ENCODE results near the gene ESPL1.
"Not testable (repeated sequence)": the region's sequence is repeated elsewhere in the genome, so short reads cannot be mapped to it uniquely, and the experiment has no call there.

Gene ESPL1

GRCh38 chr12:53297106-53297505, 29.0 kb downstream of the ESPL1 start:
- not testable (repeated sequence) for DNase-seq (ENCODE audit: extremely low read depth in 1 of 2, low read depth in 1 of 2)

GRCh38 chr12:53298164-53298563, 30.1 kb downstream of the ESPL1 start:
- no peak for DNase-seq (ENCODE audit: extremely low read depth in 1 of 2, low read depth in 1 of 2)

GRCh38 chr12:53299101-53299453, 31.0 kb downstream of the ESPL1 start:
- DNase-seq (ENCODE audit: extremely low read depth in 1 of 2, low read depth in 1 of 2): no peak

GRCh38 chr12:53299454-53300180, 31.5 kb downstream of the ESPL1 start, which contains the start of gene MYG1:
Gene MYG1 (plus strand): TSS chr12:53299695. CDS start chr12:53299738, 43 bp downstream.
- peak; percentile 52 to 74 for DNase-seq (ENCODE audit: extremely low read depth in 1 of 2, low read depth in 1 of 2)

- no peak for DNase-seq (ENCODE audit: extremely low read depth in 1 of 2, low read depth in 1 of 2)
Observed at GRCh38 chr12:53300187-53300586, 32.1 kb downstream of the ESPL1 start.

GRCh38 chr12:53302903-53303302, 34.8 kb downstream of the ESPL1 start:
- no peak for DNase-seq (ENCODE audit: extremely low read depth in 1 of 2, low read depth in 1 of 2)

GRCh38 chr12:53306826-53307225, 38.7 kb downstream of the ESPL1 start:
- DNase-seq (ENCODE audit: extremely low read depth in 1 of 2, low read depth in 1 of 2): no peak

GRCh38 chr12:53308276-53308675, 40.2 kb downstream of the ESPL1 start:
- no peak for DNase-seq (ENCODE audit: extremely low read depth in 1 of 2, low read depth in 1 of 2)

- DNase-seq (ENCODE audit: extremely low read depth in 1 of 2, low read depth in 1 of 2): no peak
Observed at GRCh38 chr12:53313996-53314395, 45.9 kb downstream of the ESPL1 start.

GRCh38 chr12:53320352-53321195, 52.5 kb downstream of the ESPL1 start:
- no peak for DNase-seq (ENCODE audit: extremely low read depth in 1 of 2, low read depth in 1 of 2)

GRCh38 chr12:53324113-53324778, 56.1 kb downstream of the ESPL1 start:
- DNase-seq (ENCODE audit: extremely low read depth in 1 of 2, low read depth in 1 of 2): peak in 1 of 2 donors; percentile 33

GRCh38 chr12:53324779-53325510, 56.8 kb downstream of the ESPL1 start:
- peak; percentile 63 to 74 for DNase-seq (ENCODE audit: extremely low read depth in 1 of 2, low read depth in 1 of 2)

GRCh38 chr12:53325511-53326061, 57.5 kb downstream of the ESPL1 start:
- DNase-seq (ENCODE audit: extremely low read depth in 1 of 2, low read depth in 1 of 2): no peak

GRCh38 chr12:53326460-53327185, 58.5 kb downstream of the ESPL1 start:
- DNase-seq (ENCODE audit: extremely low read depth in 1 of 2, low read depth in 1 of 2): no peak

GRCh38 chr12:53327435-53328042, 59.4 kb downstream of the ESPL1 start:
- DNase-seq (ENCODE audit: extremely low read depth in 1 of 2, low read depth in 1 of 2): no peak

GRCh38 chr12:53328043-53328435, 59.9 kb downstream of the ESPL1 start:
- DNase-seq (ENCODE audit: extremely low read depth in 1 of 2, low read depth in 1 of 2): no peak

GRCh38 chr12:53330671-53331070, 62.6 kb downstream of the ESPL1 start:
- no peak for DNase-seq (ENCODE audit: extremely low read depth in 1 of 2, low read depth in 1 of 2)

GRCh38 chr12:53332339-53332738, 64.2 kb downstream of the ESPL1 start:
- not testable (repeated sequence) for DNase-seq (ENCODE audit: extremely low read depth in 1 of 2, low read depth in 1 of 2)

- no peak for DNase-seq (ENCODE audit: extremely low read depth in 1 of 2, low read depth in 1 of 2)
Observed at GRCh38 chr12:53332744-53333143, 64.6 kb downstream of the ESPL1 start.
